GM18907 (cell line): ENCODE data around the gene FANK1.
"Not testable (repeated sequence)": the region's sequence is repeated elsewhere in the genome, so short reads cannot be mapped to it uniquely, and the experiment has no call there.

ENCODE experiments used
- ATAC-seq: cut with Tn5 transposase; IDR thresholded peaks from one replicate; pipeline ENCODE4 v1.9.1; 2021; ENCODE audit warnings: mild to moderate bottlenecking, moderate library complexity; ENCODE audit not compliant: unreplicated experiment

Gene FANK1

DNA sequence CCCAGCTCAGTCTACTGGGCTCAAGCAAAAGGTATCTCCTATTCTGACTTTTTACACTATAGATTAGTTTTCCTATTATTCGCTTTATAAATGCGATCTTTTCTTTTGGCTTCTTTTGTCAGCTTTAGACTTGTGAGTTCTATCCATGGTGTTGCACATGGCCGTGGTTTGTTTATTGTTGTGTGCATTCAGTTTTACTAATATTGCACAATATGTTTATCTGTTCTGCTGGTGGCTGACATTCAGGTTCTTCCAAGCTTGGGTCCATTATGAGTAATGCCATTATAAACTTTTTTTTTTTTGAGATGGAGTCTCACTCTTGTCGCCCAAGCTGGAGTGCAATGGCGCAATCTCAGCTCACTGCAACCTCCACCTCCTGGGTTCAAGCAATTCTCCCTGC is 30.9 kb downstream of the FANK1 start:
- not testable (repeated sequence) for ATAC-seq

DNA sequence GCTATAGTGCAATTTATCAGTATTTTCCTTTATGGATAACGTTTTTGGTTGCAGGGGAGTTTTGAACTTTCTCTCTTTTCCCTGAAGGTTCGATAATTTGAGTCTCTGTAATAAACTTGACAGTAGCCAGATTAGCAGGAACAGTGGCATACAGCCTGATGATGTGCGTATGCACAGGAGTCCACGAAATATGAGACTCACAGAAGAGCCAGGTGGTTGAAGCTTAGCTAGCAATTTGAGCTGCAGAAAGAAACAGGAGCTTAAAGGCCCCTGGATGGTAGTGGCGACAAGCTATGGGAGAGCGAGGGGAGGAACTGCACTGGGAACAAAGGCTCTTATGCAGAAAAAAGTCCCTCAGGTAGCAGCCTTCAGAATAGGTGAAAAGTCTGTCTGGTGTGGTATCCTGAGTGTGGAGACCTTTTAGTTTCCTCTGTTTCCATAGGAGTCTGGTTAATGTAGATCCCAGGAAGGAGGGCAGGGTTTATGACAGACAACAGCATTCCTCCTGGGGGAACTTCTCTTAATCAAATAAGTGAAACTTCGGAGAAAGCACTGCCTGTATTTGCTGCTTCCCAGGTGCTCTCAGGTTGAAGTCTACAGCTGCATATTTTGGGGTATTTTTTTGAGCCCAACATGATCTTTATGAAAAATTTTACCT is 32.7 kb downstream of the FANK1 start:
- ATAC-seq: no peak

DNA sequence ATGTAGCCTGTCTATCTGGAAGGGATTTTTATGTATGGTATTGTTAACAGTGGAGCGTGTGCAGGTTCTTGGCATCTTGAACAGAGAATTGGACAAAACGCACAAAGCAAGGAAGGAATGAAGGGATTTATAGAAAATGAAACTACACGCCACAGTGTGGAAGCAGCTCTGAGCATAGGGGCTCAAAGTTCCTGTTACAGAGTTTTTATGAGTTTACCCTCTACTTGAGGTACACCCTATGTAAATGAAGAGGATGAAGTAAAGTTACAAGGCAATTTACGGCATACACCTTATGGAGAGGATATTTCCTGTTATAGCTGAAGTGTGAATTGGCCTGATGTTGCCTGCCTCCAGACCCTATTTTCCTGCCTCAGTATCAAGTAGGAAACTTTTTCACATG is 33.3 kb downstream of the FANK1 start:
- ATAC-seq: no peak

DNA sequence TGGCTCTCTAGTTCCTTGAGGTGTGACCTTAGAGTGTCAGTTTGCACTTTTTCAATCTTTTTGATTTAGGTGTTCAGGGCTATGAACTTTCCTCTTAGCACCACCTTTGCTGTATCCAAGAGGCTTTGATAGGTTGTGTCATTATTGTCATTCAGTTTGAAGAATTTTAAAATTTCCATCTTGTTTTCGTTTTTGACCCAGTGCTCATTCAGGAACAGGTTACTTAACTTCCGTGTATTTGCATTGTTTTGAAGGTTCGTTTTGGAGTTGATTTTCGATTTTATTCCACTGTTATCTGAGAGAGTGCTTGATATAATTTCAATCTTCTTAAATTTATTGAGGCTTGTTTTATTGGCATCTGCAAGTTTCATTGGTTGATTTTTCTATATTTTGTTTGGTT is 37.3 kb downstream of the FANK1 start:
- ATAC-seq: no peak

DNA sequence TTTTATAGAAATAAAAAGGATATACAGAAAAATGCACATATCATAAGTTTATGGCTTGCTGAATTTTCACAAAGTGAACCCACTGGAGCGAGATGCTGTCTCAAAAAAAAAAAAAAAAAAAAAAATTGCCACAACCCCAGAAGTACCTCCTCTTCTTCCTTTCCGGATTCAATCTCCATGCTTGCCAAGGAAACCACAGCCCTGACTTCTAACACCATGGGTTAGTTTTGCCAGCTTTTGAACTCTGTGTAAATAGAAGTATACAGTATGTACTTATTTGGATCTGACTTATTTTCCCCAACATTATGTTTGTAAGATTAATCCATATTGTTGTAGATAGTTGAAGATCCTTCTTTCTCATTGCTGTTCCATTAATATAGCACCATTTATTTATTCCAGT is 40.0 kb downstream of the FANK1 start:
- no peak for ATAC-seq

DNA sequence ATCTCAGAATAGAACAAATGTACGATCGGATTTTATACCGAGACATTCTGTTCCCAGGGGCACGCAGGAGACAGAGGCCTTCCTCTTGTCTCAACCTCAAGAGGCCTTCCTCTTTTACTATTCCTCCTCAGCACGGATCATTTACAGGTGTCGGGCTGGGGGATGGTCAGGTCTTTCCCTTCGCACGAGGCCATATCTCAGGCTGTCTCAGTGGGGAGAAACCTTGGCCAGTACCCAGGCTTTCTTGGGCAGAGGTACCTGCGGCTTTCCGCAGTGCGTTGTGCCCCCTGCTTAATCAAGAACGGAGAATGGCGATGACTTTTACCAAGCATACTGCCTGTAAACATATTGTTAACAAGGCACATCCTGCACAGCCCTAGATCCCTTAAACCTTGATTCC is 44.2 kb downstream of the FANK1 start:
- ATAC-seq: no peak

DNA sequence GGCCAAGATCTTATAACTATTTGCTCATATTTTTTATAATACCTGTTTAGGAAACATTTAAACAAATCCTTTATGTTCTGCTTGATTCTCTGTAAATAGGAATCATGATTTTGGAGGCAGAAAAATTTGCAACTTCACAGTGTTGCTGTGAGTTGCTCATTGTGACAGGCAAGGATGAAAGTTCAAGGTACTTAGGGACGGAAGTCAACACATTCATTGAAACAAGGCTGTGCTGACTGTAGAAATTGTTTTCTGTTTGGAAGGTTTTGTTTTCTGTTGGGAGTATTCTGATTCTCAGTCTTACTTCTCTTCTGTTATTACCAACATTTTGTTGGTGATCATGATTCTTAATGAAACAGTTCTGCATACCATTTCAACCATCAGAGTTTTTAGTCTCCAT is 54.9 kb downstream of the FANK1 start:
- no peak for ATAC-seq

DNA sequence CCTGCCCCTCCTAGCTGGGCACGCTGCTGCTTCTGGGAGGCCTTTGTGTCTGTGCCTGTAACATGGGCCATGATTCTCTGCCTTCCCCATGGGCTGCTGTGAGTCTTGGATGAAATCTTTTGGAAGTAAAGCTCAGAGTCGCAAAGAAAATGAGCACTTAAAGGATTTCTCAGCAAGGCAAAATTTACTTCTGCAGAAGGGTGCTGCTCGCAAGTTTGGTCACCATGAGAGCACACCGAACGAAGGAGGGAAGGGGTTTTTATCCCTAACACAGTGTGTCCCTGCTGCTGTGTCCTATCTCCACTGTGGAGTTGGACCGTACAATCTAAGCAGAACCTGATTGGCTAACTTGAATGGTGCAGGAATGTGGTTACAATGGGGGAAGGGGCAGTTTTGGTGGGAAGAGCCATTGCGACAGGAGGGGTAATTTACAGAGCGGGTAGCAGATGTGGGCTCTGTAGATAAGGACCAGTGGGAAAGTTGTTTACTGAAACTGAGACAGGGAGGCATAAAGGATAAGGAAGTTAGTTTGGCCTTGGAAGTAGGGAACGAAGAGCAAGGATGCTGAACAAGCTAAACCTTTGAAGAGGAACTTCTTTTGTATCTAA is 57.5 kb downstream of the FANK1 start:
- ATAC-seq: no peak

DNA sequence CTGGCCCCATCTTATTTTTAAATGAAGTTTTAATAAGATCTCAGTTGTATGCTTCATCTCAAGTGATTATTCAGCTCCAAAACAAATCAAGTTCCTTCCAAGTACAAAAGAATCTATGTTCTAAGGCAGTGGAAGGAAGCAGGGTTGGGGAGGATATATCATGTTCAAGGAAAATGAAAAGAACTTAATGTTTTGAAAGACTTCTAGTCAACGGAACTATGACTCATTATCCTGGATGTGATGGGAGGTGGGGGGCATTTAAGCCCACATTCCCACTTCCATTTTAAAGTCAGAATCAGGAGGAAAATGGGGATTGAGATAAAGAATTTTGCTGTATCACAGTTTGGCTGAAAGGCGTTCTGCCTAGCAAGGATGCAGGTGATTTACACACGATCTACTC is 59.4 kb downstream of the FANK1 start:
- ATAC-seq: no peak

DNA sequence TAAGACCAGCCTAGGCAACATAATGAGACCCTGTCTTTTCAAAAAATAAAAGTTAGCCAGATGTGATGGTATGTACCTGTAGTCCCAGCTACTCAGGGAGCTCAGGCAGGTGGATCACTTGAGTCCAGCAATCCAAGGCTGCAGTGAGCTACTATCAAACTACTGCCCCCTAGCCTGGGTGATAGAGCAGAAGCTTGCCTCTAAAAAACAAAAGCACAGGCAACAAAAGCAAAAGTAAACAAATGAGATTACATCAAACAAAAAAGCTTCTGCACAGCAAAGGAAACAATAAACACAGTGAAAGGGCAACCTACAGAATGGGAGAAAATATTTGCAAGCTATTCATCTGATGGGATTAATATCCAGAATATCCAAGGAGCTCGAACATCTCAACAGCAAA is 65.4 kb downstream of the FANK1 start:
- no peak for ATAC-seq

DNA sequence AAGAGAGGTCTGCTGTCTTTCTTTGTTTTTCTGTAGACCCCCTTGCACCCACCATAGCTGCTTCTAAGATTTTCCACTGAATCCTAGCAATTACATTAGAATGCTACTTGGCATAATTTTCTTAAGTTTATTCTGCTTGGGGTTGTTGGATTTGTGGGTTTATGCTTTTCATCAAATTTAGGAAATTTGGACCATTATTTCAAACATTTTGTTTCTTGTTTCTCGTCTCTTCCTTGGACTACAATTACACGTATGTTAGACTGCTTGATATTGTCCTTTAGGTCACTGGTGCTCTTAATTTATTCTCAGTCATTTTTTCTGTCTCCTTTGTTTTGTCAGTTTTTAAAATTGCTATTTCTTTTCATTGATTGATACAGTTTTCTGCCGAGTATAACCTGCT is 65.8 kb downstream of the FANK1 start:
- ATAC-seq: no peak

DNA sequence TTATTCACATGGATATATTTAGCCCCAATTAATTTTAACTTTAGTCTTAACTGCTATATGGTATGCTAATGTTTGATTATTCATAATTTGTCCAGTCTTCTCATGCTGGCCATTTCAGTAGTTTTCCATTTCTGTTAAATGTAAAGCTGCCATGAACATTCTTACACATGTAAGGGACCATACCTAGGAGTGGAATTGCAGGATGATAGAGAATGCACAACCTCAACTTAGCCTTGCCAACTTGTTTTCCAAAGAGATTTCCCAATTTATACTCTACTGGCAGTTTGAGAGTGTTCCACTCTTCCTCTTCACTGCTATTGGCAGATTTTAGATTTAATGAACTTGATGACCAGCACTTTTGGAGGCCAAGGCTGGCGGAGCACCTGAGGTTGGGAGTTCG is 68.2 kb downstream of the FANK1 start:
- no peak for ATAC-seq

DNA sequence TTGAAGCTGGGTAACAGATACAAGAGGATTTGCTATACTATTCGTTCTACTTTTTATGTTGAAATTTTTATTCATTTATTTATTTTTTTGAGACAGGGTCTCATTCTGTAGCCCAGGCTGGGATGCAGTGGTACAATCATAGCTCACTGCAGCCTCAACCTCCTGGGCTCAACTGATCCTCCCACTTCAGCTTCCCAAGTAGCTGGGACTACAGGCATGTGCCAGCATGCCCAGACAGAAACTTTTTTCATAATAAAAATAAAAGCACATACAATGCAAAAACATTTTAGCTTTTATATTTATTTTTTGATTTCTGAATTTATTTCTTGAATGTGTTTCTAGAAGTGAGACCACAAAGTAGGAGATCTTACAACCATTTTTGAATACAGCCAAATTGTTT is 71.2 kb downstream of the FANK1 start:
- no peak for ATAC-seq

DNA sequence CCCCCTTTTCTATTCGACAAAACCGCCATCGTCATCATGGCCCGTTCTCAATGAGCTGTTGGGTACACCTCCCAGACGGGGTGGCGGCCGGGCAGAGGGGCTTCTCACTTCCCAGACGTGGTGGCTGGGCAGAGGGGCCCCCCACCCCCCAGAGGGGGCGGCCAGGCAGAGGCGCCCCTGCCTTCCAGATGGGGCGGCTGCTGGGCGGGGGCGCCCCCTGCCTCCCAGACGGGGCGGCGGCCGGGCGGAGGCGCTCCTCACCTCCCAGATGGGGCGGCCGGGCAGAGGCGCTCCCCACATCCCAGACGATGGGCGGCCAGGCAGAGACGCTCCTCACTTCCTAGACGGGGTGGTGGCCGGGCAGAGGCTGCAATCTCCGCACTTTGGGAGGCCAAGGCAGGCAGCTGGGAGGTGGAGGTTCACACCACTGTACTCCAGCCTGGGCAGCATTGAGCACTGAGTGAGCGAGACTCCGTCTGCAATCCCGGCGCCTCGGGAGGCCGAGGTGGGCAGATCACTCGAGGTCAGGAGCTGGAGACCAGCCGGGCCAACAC is 73.8 kb downstream of the FANK1 start:
- not testable (repeated sequence) for ATAC-seq

DNA sequence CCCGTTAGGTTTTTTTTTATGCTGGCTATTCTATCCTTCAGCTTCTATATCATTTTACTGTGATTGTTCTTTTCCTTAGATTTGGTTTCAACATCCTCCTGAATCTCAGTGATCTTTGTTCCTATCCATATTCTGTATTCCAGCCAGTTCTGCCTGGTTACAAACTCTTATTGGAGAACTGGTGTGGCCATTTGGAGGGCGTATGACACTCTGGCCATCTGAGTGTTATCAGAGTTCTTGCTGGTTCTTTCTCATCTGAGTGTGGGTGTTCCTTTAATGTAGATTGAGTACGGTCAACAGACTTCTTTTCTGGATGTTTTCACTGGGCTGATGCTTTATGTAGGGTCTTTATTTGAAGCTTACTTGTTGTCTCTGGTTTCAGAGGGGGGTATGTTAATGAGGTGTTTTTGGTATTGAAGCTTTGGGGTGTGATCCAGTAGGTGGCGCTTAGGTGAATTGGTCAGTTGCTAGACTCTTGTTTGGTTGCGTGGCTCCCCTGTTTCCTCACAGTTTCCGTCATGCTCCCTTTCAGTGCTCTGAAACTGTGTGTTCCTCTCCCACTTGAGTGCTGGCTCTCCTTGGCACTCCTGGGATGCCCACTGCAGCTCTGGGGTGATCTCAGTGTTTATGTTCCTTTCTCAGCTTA is 80.7 kb downstream of the FANK1 start:
- no peak for ATAC-seq

DNA sequence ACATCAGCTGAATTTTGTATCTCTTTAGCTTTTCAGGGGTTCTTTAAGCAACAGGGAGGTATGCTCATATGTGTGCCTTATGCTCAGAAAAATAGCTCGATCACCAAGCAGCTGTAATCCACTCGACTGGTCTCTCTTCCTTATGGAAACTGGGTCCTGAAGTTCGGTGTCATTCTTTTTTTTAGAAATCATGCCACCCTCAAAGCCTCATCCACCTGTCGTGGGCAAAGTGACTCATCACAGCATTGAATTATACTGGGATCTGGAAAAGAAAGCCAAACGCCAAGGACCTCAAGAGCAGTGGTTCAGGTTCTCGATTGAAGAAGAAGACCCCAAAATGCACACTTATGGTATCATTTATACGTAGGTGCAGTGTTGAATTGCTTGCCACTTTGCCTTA is 83.6 kb downstream of the FANK1 start:
- ATAC-seq: no peak

DNA sequence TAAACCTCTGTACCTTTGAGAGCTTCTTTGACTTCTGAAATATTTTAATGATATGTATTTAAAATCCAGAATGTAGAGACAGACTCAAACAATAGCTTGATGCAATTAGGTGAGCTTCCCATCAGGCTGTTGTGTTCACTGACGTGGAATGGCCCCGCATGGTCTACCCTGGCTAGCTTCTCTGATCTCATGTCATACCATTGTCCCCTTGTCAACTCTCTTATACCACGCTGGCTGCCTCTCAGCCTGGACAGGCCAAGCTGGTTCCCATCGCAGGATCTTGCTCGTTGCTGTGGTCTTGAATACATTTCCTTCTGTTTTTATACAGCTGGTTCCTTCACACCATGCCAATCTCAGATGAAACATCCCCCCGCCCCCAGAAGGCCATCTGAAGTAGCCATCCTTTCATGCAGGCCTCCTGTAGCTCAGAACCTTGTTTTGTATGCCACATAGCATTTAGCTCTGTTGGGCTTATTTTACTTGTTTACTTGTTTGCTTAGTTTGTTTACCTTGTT is 84.2 kb downstream of the FANK1 start:
- ATAC-seq: no peak

DNA sequence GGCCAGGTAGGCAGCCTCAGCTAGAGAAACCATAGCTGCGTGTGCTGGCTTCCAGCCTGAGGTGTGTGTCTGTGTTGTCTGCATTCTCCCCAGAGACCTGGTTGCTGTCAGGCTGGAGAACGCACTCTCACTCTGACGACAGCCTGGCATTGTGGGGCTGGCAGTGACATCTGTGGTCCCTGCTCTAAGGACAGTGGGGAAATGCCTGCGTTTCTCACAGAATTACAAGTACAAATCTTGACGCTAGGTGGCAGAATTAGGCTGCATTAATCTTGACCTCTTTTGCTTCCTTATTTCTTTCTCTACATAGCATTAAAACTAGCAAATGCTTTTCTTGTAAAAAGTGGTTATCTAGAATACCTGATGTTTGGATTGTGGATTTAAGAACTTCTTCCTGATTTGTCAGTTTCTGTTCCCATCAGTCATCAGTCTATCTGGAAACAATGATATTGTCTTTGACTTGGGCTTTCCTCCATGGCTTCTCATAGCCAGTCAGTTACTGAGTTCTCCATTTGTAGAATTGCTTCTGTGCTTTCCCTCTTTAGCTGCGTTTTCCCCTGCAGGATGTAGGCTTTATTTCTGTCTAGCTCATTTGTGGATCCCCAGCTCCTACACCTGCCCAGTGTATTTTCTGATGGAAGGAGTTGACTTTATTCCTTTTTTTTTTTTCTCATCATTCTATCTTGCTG is 86.0 kb downstream of the FANK1 start:
- ATAC-seq: peak; percentile 73

DNA sequence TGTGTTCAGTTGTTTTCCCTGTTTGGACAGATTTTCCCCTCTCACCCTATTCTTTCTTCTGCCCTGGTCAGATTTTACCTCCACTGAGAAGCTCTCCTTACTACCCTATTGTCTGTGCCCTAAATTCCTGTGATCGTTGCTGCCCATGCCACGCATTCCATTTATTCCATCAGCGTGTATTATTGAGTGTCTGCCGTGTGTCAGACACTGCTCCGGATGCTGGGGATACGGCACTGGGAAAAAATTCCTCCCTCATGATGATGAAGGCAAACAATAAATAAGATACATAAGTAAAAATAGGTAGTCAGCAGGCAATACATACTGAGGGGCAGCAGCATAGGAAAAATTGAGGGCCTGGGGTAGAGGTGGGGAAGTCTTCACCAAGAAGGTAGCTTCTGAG is 86.8 kb downstream of the FANK1 start:
- ATAC-seq: no peak

DNA sequence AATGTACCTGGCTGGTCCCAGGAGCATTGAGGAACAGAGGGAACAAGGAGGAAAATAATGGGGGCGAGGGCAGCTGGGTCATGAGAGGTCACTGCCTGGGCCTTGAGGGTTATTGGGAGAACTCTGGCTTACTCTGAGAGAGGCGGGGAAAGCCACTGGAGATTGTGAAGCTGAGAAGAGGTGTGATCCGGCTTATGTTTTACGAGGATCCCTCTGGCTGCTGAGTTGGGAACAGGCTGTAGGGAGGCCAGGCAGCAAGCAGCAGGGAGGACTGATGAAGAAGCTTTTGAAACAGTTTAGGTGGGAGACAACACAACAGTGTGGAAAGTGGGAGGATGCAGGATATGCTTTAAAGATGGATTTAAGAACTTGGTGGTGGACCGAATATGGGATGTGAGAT is 87.3 kb downstream of the FANK1 start:
- no peak for ATAC-seq

DNA sequence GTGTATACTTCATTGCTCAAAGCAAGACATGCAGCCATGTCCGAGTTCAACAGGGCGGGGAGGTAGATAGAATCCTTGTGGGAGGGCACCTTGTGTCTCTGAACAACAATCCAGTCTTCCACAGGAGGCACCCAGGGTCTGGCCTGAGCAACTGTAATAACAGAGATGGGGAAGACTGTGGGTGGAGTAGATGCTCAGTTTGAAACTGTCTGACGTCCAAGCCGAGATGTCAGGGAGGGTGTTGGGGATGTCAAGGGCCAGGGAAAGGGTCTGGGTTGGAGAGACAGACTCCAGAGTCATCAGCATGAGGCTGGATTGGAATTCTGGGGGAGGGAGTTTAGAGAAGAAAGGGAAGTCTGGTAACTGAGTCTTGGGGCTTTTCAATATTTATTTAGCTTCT is 88.0 kb downstream of the FANK1 start:
- ATAC-seq: no peak
